GM23248 (cell line): Measurements from ENCODE around the gene NPAT. TPM values are rescaled to one million over a fixed set of nuclear protein-coding genes. Genes with fewer than 3 reads are reported as not detected.

Source experiments
- DNase-seq: peaks from one replicate; pipeline ENCODE4 v3.0.0-alpha.2; 2015
- H2AFZ ChIP-seq: fragments of 200-600 bp; sonication (generic); 2 replicates; pipeline ENCODE4 v1.6.1; 2016; ENCODE audit warnings: antibody characterized with exemption
- H3F3A ChIP-seq: fragments of 200-600 bp; sonication (generic); 2 replicates; pipeline ENCODE4 v1.6.1; 2016; ENCODE audit warnings: mild to moderate bottlenecking, antibody characterized with exemption, mixed run types; ENCODE audit not compliant: insufficient read depth
- H3K27ac ChIP-seq: fragments of 200-600 bp; sonication (generic); 2 replicates; pipeline ENCODE4 v1.5.1; 2016; ENCODE audit warnings: mild to moderate bottlenecking
- H3K27me3 ChIP-seq: fragments of 200-600 bp; sonication (generic); replicated peaks from 2 replicates; pipeline ENCODE4 v1.6.1; 2016; ENCODE audit warnings: mild to moderate bottlenecking; ENCODE audit not compliant: insufficient read depth
- H3K36me3 ChIP-seq: fragments of 200-600 bp; sonication (generic); 2 replicates; pipeline ENCODE4 v1.6.1; 2016; ENCODE audit warnings: low read depth, mild to moderate bottlenecking
- H3K4me1 ChIP-seq: fragments of 200-600 bp; sonication (generic); 2 replicates; pipeline ENCODE4 v1.6.1; 2016; ENCODE audit warnings: mild to moderate bottlenecking; ENCODE audit not compliant: insufficient read depth
- H3K4me2 ChIP-seq: fragments of 200-600 bp; sonication (generic); one replicate; pipeline ENCODE4 v1.6.1; 2016; ENCODE audit warnings: mild to moderate bottlenecking; ENCODE audit not compliant: unreplicated experiment
- H3K4me3 ChIP-seq: fragments of 200-600 bp; sonication (generic); 2 replicates; pipeline ENCODE4 v1.5.1; 2016; ENCODE audit warnings: mild to moderate bottlenecking
- H3K79me2 ChIP-seq: fragments of 200-600 bp; sonication (generic); 2 replicates; pipeline ENCODE4 v1.6.1; 2016; ENCODE audit warnings: mild to moderate bottlenecking; ENCODE audit not compliant: insufficient read depth
- H3K9ac ChIP-seq: fragments of 200-600 bp; sonication (generic); 2 replicates; pipeline ENCODE4 v1.6.1; 2016; ENCODE audit warnings: mild to moderate bottlenecking
- H3K9me2 ChIP-seq: fragments of 200-600 bp; sonication (generic); 2 replicates; pipeline ENCODE4 v1.6.1; 2016; ENCODE audit warnings: mixed run types, mild to moderate bottlenecking, moderate library complexity; ENCODE audit not compliant: insufficient read depth
- H3K9me3 ChIP-seq: fragments of 200-600 bp; sonication (generic); one replicate; pipeline ENCODE4 v1.6.1; 2017; ENCODE audit warnings: low read depth
- H4K20me1 ChIP-seq: fragments of 200-600 bp; sonication (generic); 2 replicates; pipeline ENCODE4 v1.6.0; 2016; ENCODE audit not compliant: insufficient read depth
- EZH2 ChIP-seq: fragments of 200-600 bp; sonication (generic); IDR thresholded peaks from 2 replicates; pipeline ENCODE4 v1.6.1; 2018; ENCODE audit warnings: antibody characterized with exemption, mild to moderate bottlenecking; ENCODE audit not compliant: insufficient read depth, poor library complexity, severe bottlenecking
- EZH2phosphoT487 ChIP-seq: fragments of 200-600 bp; sonication (generic); IDR thresholded peaks from 2 replicates; pipeline ENCODE4 v1.6.1; 2018; ENCODE audit warnings: antibody characterized with exemption, moderate library complexity, mild to moderate bottlenecking, low read depth; ENCODE audit not compliant: insufficient read depth
- WGBS, 2 experiments: methylation state at CpG; one replicate each; pipeline ENCODE4 v1.1.6; 2015 to 2017; ENCODE audit warnings: low lambda C conversion rate in 2 of 2, low coverage in 1 of 2; ENCODE audit errors: missing lambda C conversion rate in 2 of 2; 5-methylcytosine and 5-hydroxymethylcytosine counted together
- in situ Hi-C: fragments of 300-500 bp; cut with MboI; formaldehyde crosslinking; loops from 2 replicates; pipeline ENCODE4 v1.15.0; 2020
- polyA plus RNA-seq: library from polyadenylated mRNA; unstranded; fragments of >200 nt; fragmentation: Nextera tagmentation; extraction: Ambion mirVana; gene quantifications from 2 replicates; pipeline ENCODE4 v1.2.1, GENCODE V29; 2016
- total RNA-seq: library from RNA; depleted of rRNA; stranded (reverse); fragments of >200 nt; shearing (Covaris generic); gene quantifications from 2 replicates; pipeline ENCODE4 v1.2.3, GENCODE V29; 2014

NPAT gene
- total and polyA plus RNA-seq, 2 experiments from 2014 or later = 8.5 to 9.6 TPM

- H2AFZ ChIP-seq = no peak overlapping the region
- H3K9ac ChIP-seq = no peak overlapping the region
- no peaks in the 10 kb centered on the region for H3F3A ChIP-seq
- H3K36me3 ChIP-seq = peaks cover 26% of the 10 kb centered on the region
- in situ Hi-C loops = no loop called here
- no peaks in the 10 kb centered on the region for H3K4me1 ChIP-seq
- H3K27me3 ChIP-seq = no peaks in the 10 kb centered on the region
- 79 to 80% methylated on average over 3 of the region's 3 CpGs for WGBS, 2 experiments
- no peaks in the 10 kb centered on the region for H3K9me3 ChIP-seq
- H3K79me2 ChIP-seq = no peaks in the 10 kb centered on the region
- no peaks in the 10 kb centered on the region for H3K9me2 ChIP-seq
- no peak for TF ChIP-seq EZH2phosphoT487
- TF ChIP-seq EZH2 = no peak
- no peak overlapping the region for H3K27ac ChIP-seq
- H3K4me2 ChIP-seq = no peak overlapping the region
- H3K4me3 ChIP-seq = no peak overlapping the region
- DNase-seq = no peak
- no peaks in the 10 kb centered on the region for H4K20me1 ChIP-seq
These were observed 23.9 kb upstream of the NPAT start for GRCh38 chr11:108246308-108246707.

DNA sequence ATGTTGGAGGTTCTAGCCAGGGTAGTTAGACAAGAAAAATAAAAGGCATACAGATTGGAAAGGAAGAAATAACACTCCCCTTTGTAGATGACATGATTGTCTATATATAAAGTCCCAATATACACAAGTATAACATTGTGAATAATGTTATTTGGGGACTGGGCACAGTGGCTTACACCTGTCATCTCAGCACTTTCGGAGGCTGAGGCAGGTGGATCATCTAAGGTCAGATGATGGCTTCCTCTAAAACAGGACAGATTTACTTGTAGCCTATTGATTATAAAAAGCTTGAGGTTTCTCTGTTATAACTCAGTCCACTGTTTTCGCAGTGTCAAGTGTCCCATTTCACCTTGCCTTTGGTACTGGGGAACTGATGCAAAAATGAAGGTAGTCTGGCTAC is 20.0 kb upstream of the NPAT start:
- H3K36me3 ChIP-seq = peaks cover 35% of the 10 kb centered on the region
- H4K20me1 ChIP-seq = no peaks in the 10 kb centered on the region
- H3K9me3 ChIP-seq = no peaks in the 10 kb centered on the region
- no peaks in the 10 kb centered on the region for H3K27me3 ChIP-seq
- WGBS, 2 experiments = 93 to 98% methylated on average over 2 of the region's 2 CpGs
- no peaks in the 10 kb centered on the region for H3F3A ChIP-seq
- no peak overlapping the region for H2AFZ ChIP-seq
- DNase-seq = no peak
- H3K4me3 ChIP-seq = no peak overlapping the region
- H3K4me1 ChIP-seq = no peaks in the 10 kb centered on the region
- no peak overlapping the region for H3K27ac ChIP-seq
- H3K79me2 ChIP-seq = no peaks in the 10 kb centered on the region
- no peak overlapping the region for H3K4me2 ChIP-seq
- H3K9me2 ChIP-seq = no peaks in the 10 kb centered on the region
- no peak for TF ChIP-seq EZH2
- no peak for TF ChIP-seq EZH2phosphoT487
- H3K9ac ChIP-seq = no peak overlapping the region
- in situ Hi-C loops = no loop called here

DNA sequence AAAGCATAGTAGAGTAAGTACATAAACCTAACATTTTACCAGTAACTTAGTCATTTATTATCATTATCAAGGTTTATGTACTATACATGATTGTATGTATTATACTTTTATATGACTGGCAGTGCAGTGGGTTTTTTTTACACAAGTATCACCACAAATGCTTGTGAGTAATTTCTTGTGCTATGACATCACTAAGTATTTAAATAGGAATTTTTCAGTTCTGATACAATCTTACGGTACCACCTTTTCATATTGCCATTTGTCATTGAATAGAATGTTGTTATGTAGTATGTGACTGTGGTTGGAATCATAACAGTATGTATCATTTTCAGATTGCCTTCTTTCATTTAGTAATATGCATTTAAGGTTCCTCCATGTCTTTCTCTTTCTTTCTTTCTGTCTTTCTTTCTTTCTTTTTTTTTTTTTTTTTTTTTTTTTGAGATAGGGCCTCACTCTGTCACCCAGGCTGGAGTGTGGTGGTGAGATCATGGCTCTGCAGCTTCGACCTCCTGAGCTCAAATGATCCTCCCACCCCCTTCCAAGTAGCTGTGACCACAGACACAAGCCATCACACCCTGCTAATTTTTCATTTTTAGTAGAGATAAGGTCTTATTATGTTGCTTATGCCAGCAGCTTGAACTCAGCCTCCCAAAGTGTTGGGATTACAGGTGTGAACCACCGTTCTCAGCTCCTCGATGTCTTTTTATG is 19.0 kb upstream of the NPAT start:
- Histone ChIP-seq H3K9me3 (no peaks in the 10 kb centered on the region), H3F3A (no peaks in the 10 kb centered on the region), H4K20me1 (no peaks in the 10 kb centered on the region), H3K27me3 (no peaks in the 10 kb centered on the region), H2AFZ (no peak overlapping the region), H3K4me2 (no peak overlapping the region), H3K79me2 (no peaks in the 10 kb centered on the region), H3K4me1 (peaks cover 4% of the 10 kb centered on the region; the same call in 1 of the 2 replicates), H3K4me3 (no peak overlapping the region), H3K36me3 (peaks cover 32% of the 10 kb centered on the region), H3K9me2 (no peaks in the 10 kb centered on the region), H3K9ac (no peak overlapping the region), H3K27ac (no peak overlapping the region)
- in situ Hi-C loops = no loop called here
- no peak for DNase-seq
- TF ChIP-seq EZH2phosphoT487 (no peak), EZH2 (no peak)
- WGBS, 2 experiments = 88 to 96% methylated on average over 4 of the region's 4 CpGs

DNA sequence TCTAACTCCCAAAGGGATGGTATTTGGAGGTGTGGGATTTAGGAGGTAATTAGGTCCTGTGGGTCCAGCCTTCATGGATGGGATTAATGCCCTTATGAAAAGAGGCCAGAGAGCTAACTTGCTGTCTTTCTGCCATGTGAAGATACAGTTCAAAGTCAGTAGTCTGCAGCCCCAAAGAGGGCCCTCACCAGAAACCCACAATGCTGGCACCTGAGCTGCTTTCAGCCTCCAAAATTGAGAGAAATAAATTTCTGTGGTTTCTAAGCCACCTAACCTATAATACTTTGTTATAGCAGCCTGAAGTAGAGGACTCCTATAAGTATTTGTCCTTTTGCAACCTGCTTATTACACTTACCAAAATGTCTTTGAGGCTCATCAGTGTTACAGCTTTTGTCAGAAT is 16.6 kb upstream of the NPAT start:
- Histone ChIP-seq H3K9me3 (no peaks in the 10 kb centered on the region), H3K27ac (no peak overlapping the region), H4K20me1 (no peaks in the 10 kb centered on the region), H3K79me2 (no peaks in the 10 kb centered on the region; the same call in 1 of the 2 replicates), H3K9ac (no peak overlapping the region), H3F3A (no peaks in the 10 kb centered on the region), H3K27me3 (no peaks in the 10 kb centered on the region), H2AFZ (no peak overlapping the region), H3K4me3 (no peak overlapping the region), H3K36me3 (peaks cover 33% of the 10 kb centered on the region), H3K4me1 (peaks cover 6% of the 10 kb centered on the region; the same call in 1 of the 2 replicates), H3K4me2 (no peak overlapping the region), H3K9me2 (no peaks in the 10 kb centered on the region)
- in situ Hi-C loops = no loop called here
- TF ChIP-seq EZH2phosphoT487 (no peak), EZH2 (no peak)
- no peak for DNase-seq
